Mesenchymal stem cell (in vitro differentiated cells and primary cell): ENCODE results near the gene SLC46A3.
"Not testable (repeated sequence)": the region's sequence is repeated elsewhere in the genome, so short reads cannot be mapped to it uniquely, and the experiment has no call there.

Experiments
- DNase-seq: peaks from one replicate; pipeline ENCODE4 v3.0.0-alpha.2; 2013
- H2AFZ ChIP-seq: one replicate; pipeline ENCODE4 v1.6.1; 2013; ENCODE audit warnings: low read depth, mild to moderate bottlenecking, control low read depth, inconsistent platforms, low read length, moderate library complexity
- H2AK5ac ChIP-seq: 2 replicates; pipeline ENCODE4 v1.6.1; 2013; ENCODE audit warnings: low read length, moderate library complexity, mild to moderate bottlenecking, inconsistent platforms; ENCODE audit not compliant: severe bottlenecking
- H2BK120ac ChIP-seq: one replicate; pipeline ENCODE4 v1.6.1; 2013; ENCODE audit warnings: low read depth, mild to moderate bottlenecking, inconsistent platforms, low read length, moderate library complexity
- H2BK12ac ChIP-seq, 2 experiments: one replicate each; pipeline ENCODE4 v1.6.1; 2013; ENCODE audit warnings: inconsistent platforms in 2 of 2, low read length in 2 of 2, mild to moderate bottlenecking in 2 of 2, moderate library complexity in 2 of 2, control low read depth in 1 of 2
- H2BK15ac ChIP-seq: one replicate; pipeline ENCODE4 v1.6.1; 2013; ENCODE audit warnings: mild to moderate bottlenecking, low read depth, inconsistent platforms; ENCODE audit not compliant: poor library complexity, severe bottlenecking
- H2BK5ac ChIP-seq: 2 replicates; pipeline ENCODE4 v1.6.1; 2013; ENCODE audit warnings: low read depth, mild to moderate bottlenecking, low read length, control low read depth, inconsistent platforms; ENCODE audit not compliant: poor library complexity, severe bottlenecking
- H3K14ac ChIP-seq, 2 experiments: one replicate each; pipeline ENCODE4 v1.6.1; 2013; ENCODE audit warnings: inconsistent platforms in 2 of 2, low read length in 2 of 2, control low read depth in 1 of 2, mild to moderate bottlenecking in 1 of 2, moderate library complexity in 1 of 2
- H3K18ac ChIP-seq, 2 experiments: one replicate each; pipeline ENCODE4 v1.6.1; 2013; ENCODE audit warnings: inconsistent platforms in 2 of 2, low read length in 2 of 2, control low read depth in 1 of 2, low read depth in 1 of 2, mild to moderate bottlenecking in 1 of 2
- H3K23ac ChIP-seq, 2 experiments: one replicate each; pipeline ENCODE4 v1.6.1; 2013; ENCODE audit warnings: inconsistent platforms in 2 of 2, low read length in 2 of 2, mild to moderate bottlenecking in 2 of 2, moderate library complexity in 2 of 2, control low read depth in 1 of 2
- H3K27ac ChIP-seq: 2 replicates; pipeline ENCODE4 v1.5.1; 2013; ENCODE audit warnings: mild to moderate bottlenecking, moderate library complexity, low read length, control low read depth, inconsistent platforms; ENCODE audit not compliant: poor library complexity, severe bottlenecking
- H3K27me3 ChIP-seq, 2 experiments: 2 replicates each; pipeline versions ENCODE4 v1.6.1 to v1.7.0; 2013; ENCODE audit warnings: low read length in 2 of 2, mild to moderate bottlenecking in 2 of 2, moderate library complexity in 2 of 2, control low read depth in 1 of 2, inconsistent platforms in 1 of 2; ENCODE audit not compliant: control insufficient read depth in 1 of 2, insufficient read depth in 1 of 2
- H3K36me3 ChIP-seq, 2 experiments: 2 replicates each; pipeline versions ENCODE4 v1.6.1 to v1.7.0; 2013; ENCODE audit warnings: low read length in 2 of 2, control low read depth in 1 of 2, inconsistent platforms in 1 of 2, low read depth in 1 of 2, mild to moderate bottlenecking in 1 of 2; ENCODE audit not compliant: insufficient read depth in 2 of 2, control insufficient read depth in 1 of 2
- H3K4ac ChIP-seq, 2 experiments: one replicate each; pipeline ENCODE4 v1.6.1; 2013; ENCODE audit warnings: inconsistent platforms in 2 of 2, low read length in 2 of 2, mild to moderate bottlenecking in 2 of 2, moderate library complexity in 2 of 2, control low read depth in 1 of 2, low read depth in 1 of 2
- H3K4me1 ChIP-seq: 2 replicates; pipeline ENCODE4 v1.6.1; 2013; ENCODE audit warnings: low read depth, low read length, control low read depth; ENCODE audit not compliant: control insufficient read depth, insufficient read depth
- H3K4me2 ChIP-seq: 2 replicates; pipeline ENCODE4 v1.6.1; 2013; ENCODE audit warnings: low read length, mild to moderate bottlenecking, inconsistent platforms; ENCODE audit not compliant: poor library complexity, severe bottlenecking
- H3K4me3 ChIP-seq, 2 experiments: 2 replicates each; pipeline versions ENCODE4 v1.5.1 to v1.7.0; 2013; ENCODE audit warnings: low read length in 2 of 2, mild to moderate bottlenecking in 2 of 2, control low read depth in 1 of 2, low read depth in 1 of 2; ENCODE audit not compliant: insufficient read depth in 1 of 2
- H3K79me1 ChIP-seq: replicated peaks from 2 replicates; pipeline ENCODE4 v1.6.1; 2013; ENCODE audit warnings: mild to moderate bottlenecking, control low read depth, low read length, inconsistent platforms; ENCODE audit not compliant: poor library complexity, severe bottlenecking
- H3K9ac ChIP-seq: 2 replicates; pipeline ENCODE4 v1.7.0; 2013; ENCODE audit warnings: mild to moderate bottlenecking, low read length, moderate library complexity
- H3K9me3 ChIP-seq: 2 replicates; pipeline ENCODE4 v1.7.0; 2013; ENCODE audit warnings: mild to moderate bottlenecking, low read length; ENCODE audit not compliant: control insufficient read depth
- H4K8ac ChIP-seq: one replicate; pipeline ENCODE4 v1.6.1; 2013; ENCODE audit warnings: inconsistent platforms, mild to moderate bottlenecking, low read length, moderate library complexity
- H4K91ac ChIP-seq: one replicate; pipeline ENCODE4 v1.6.1; 2013; ENCODE audit warnings: mild to moderate bottlenecking, low read length, inconsistent platforms
- WGBS: methylation state at CpG from one replicate; pipeline ENCODE4 v1.1.7; 2013; ENCODE audit warnings: mixed read lengths; 5-methylcytosine and 5-hydroxymethylcytosine counted together

Gene SLC46A3

DNA sequence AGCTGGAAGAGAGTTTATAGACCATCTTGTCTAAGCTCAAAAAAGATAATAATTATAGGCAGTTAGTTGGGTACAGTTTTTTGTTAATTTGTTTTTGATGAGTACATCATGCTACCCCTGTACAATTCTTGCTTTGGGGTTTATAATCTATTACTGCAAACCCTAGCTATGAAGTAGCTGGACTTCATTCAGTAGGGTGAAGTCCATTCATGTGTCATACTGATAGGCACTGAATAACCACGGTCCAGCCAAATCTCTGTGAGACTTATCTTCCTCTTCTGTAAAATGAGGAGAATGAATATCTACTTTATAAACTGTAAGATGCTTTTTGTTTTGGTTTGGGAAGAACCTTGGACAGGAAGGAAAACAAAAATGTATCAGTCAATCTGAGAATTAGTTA is 19.5 kb downstream of the SLC46A3 start:
- no peak for DNase-seq
- H3K9ac ChIP-seq: no peak overlapping the region
- no peak overlapping the region for H2BK15ac ChIP-seq
- no peak overlapping the region for H2BK5ac ChIP-seq
- no peaks in the 10 kb centered on the region for H3K27me3 ChIP-seq
- WGBS: no CpG with 5 or more reads among the region's 1 CpG
- no peak overlapping the region for H3K4me3 ChIP-seq
- no peak overlapping the region for H4K91ac ChIP-seq
- H3K79me1 ChIP-seq: no peaks in the 10 kb centered on the region
- H4K8ac ChIP-seq: no peak overlapping the region
- H2AFZ ChIP-seq: no peak overlapping the region
- no peak overlapping the region for H3K4me2 ChIP-seq
- H2BK120ac ChIP-seq: no peak overlapping the region
- no peaks in the 10 kb centered on the region for H3K4me1 ChIP-seq
- no peak overlapping the region for H2BK12ac ChIP-seq
- no peaks in the 10 kb centered on the region for H3K9me3 ChIP-seq
- no peak overlapping the region for H3K18ac ChIP-seq
- no peak overlapping the region for H2AK5ac ChIP-seq
- no peak overlapping the region for H3K27ac ChIP-seq
- H3K4ac ChIP-seq: no peak overlapping the region
- H3K14ac ChIP-seq: no peak overlapping the region
- H3K23ac ChIP-seq: no peak overlapping the region
- no peaks in the 10 kb centered on the region for H3K36me3 ChIP-seq

DNA sequence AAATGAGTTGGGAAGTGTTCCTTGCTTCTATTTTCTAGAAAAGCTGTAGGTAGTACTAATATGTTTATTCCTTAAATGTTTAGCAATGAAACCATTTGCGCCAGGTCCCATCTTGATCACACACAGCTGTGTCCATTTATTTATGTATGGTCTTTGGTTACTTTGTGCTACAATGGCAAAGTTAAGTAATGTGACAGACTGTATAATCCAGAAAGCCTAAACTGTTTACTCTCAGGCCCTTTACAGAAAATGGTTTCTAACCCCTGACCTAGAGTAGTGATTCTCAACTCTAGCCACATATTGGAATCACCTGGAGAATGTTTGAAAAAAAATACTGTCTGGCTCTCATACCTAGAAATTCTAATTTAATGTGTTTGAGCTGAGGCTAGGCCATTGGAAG is 21.3 kb downstream of the SLC46A3 start:
- Histone ChIP-seq H3K4me1 (no peaks in the 10 kb centered on the region), H3K14ac (no peak overlapping the region), H2BK15ac (no peak overlapping the region), H3K4ac (no peak overlapping the region), H2AK5ac (no peak overlapping the region), H3K79me1 (no peaks in the 10 kb centered on the region), H2BK120ac (no peak overlapping the region), H4K91ac (no peak overlapping the region), H3K36me3 (no peaks in the 10 kb centered on the region), H3K27me3 (peaks cover 0 to 6% of the 10 kb centered on the region in 2 experiments), H2AFZ (no peak overlapping the region), H4K8ac (no peak overlapping the region), H3K27ac (no peak overlapping the region), H3K23ac (no peak overlapping the region), H3K18ac (no peak overlapping the region), H3K4me3 (no peak overlapping the region), H3K9me3 (no peaks in the 10 kb centered on the region), H3K4me2 (no peak overlapping the region), H2BK12ac (no peak overlapping the region), H3K9ac (no peak overlapping the region), H2BK5ac (no peak overlapping the region)
- 80% methylated on average over 1 of the region's 1 CpG for WGBS
- DNase-seq: peak; percentile 29

DNA sequence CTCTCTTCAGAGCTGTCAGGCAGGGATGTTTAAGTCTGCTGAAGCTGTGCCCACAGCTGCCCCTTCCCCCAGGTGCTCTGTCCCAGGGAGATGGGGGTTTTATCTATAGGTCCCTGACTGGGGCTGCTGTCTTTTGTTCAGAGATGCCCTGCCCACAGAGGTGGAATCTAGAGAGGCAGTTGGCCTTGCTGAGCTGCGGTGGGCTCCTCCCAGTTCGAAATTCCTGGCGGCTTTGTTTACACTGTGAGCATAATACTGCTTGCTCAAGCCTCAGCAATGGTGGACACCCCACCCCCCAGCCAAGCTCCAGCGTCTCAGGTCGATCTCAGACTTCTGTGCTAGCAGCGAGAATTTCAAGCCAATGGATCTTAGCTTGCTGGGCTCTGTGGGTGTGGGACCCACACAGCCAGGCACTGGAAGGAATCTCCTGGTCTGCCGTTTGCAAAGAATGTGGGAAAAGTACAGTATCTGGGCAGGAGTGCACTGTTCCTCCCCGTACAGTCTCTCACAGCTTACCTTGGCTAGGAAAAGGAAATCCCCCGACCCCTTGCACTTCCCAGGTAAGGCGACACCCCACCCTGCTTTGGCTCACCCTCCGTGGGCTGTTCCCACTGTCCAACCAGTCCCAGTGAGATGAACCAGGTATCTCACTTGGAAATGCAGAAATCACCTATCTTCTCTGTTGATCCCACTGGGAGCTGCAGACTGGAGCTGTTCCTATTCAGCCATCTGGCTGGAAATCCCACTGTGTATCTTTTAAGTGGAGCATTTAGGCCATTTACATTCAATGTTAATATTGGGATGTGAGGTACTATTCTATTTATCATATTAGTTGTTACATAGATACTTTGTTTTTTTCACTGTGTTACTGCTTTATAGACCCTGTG is 24.9 kb downstream of the SLC46A3 start:
- H3K4me2 ChIP-seq, H3K79me1 ChIP-seq, H2BK5ac ChIP-seq, H3K4me1 ChIP-seq, H3K9ac ChIP-seq, H2AK5ac ChIP-seq, H3K23ac ChIP-seq, H3K27me3 ChIP-seq, H3K27ac ChIP-seq, H2BK120ac ChIP-seq, H3K4me3 ChIP-seq, H3K9me3 ChIP-seq, H3K4ac ChIP-seq, H2BK15ac ChIP-seq, H3K36me3 ChIP-seq: not testable (repeated sequence)
- DNase-seq: peak; percentile 68
- Histone ChIP-seq H4K8ac (peak overlapping the region; percentile 87), H2AFZ (peak overlapping the region; percentile 77), H2BK12ac (peak overlapping the region; percentile 76 to 92), H3K14ac (peak overlapping the region in 1 of 2 experiments; percentile 28), H3K18ac (peak overlapping the region; percentile 84 to 93), H4K91ac (peak overlapping the region; percentile 82)
- 46% methylated on average over 11 of the region's 11 CpGs for WGBS

DNA sequence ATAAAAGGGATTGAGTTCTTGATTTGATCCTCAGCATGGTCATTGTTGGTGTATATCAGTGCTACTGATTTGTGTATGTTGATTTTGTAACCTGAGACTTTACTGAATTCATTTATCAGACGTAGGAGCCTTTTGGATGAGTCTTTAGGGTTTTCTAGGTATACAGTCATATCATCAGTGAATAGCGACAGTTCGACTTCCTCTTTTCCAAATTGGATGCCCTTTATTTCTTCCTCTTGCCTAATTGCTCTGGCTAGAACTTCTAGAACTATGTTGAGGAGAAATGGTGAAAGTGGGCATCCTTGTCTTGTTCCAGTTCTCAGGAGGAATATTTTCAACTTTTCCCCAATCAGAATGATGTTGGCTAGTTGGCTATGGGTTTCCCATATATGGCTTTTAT is 32.9 kb downstream of the SLC46A3 start:
- no peak overlapping the region for H2AFZ ChIP-seq

More for the DNA sequence above, 32.9 kb downstream of the SLC46A3 start:
- no peak overlapping the region for H3K9ac ChIP-seq
- H3K4me3 ChIP-seq: no peak overlapping the region
- DNase-seq: no peak
- no peak overlapping the region for H3K23ac ChIP-seq
- WGBS: 83% methylated on average over 2 of the region's 3 CpGs
- H4K91ac ChIP-seq: no peak overlapping the region
- no peak overlapping the region for H4K8ac ChIP-seq
- no peak overlapping the region for H3K4me2 ChIP-seq
- H3K4me1 ChIP-seq: no peaks in the 10 kb centered on the region
- no peak overlapping the region for H2BK15ac ChIP-seq
- no peak overlapping the region for H2AK5ac ChIP-seq
- no peak overlapping the region for H2BK5ac ChIP-seq
- H2BK120ac ChIP-seq: no peak overlapping the region
- H2BK12ac ChIP-seq: no peak overlapping the region
- H3K36me3 ChIP-seq: no peaks in the 10 kb centered on the region
- H3K79me1 ChIP-seq: no peaks in the 10 kb centered on the region
- H3K27ac ChIP-seq: no peak overlapping the region
- H3K27me3 ChIP-seq: no peaks in the 10 kb centered on the region
- no peak overlapping the region for H3K4ac ChIP-seq
- H3K18ac ChIP-seq: no peak overlapping the region
- H3K14ac ChIP-seq: no peak overlapping the region
- peaks cover 6% of the 10 kb centered on the region for H3K9me3 ChIP-seq
